Non-pigmented ciliary epithelial cell (primary cell): ENCODE measurements around the gene EPS8.
A peak's percentile ranks its signal among the peaks of the same experiment; 100 is the strongest.

Experiments
- DNase-seq: peaks from one replicate; pipeline ENCODE4 v3.0.0-alpha.2; 2010; ENCODE audit warnings: low read depth

EPS8 gene

GRCh38 chr12:15717940-15718567, 71.1 kb downstream of the EPS8 start:
- no peak for DNase-seq

DNA sequence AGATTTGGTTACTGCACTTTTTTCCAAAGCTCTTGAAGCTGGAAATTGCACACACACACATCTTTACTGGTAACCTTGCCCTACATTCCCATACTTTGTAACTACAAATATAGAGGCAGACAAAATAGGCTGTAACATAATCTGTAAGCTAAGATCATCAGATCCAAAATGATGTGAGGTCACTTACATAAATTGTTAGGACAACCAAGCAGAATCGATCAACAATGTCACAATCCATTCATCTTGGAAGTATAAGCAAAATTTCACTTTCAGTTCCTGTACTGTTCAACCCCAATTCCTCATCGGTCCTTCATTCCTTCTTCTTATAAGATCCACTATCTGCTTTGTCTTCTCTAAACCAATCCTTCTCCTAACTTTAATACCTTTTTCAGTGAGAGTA, 72.6 kb downstream of the EPS8 start:
- DNase-seq = no peak

- no peak for DNase-seq
Measured at GRCh38 chr12:15714256-15714655, 74.9 kb downstream of the EPS8 start.

DNA sequence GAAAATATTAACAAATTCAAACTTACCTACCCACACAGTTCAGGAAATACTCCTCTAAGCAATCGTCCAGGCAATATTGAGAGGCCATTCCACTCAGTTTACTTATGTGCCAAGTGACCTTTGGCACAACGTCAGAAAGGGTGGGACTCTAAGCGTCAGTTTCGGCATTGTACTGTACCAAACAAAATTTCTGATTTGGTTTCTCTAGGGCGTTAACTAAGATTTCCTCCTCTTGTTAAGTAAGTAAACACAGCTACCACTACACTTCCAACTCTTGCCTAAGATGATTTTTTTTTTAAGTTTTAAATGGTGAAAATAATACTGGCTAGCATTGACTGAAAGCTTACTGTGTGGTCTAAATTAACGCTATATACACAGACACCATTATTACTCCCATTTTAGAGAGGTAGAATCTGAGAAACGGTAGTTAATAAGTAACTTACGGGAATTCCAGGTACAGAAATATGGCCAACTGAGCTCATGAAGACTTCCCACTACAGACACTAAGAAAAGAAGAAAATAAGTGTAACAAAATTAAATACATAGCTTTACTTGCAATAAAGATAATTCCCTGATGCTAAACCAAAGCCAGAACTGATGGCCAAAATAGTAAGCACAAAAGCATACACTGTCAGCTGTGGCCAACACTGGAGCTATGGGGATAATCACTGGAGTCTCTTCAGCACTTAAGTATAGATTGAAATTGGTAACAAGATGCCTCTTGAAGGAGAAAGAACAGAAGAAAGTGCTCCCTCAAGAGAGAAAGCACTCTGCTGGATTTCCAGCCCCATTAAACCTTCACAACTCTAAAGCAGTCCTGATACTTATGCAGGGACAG, 76.1 kb downstream of the EPS8 start:
- no peak for DNase-seq

DNA sequence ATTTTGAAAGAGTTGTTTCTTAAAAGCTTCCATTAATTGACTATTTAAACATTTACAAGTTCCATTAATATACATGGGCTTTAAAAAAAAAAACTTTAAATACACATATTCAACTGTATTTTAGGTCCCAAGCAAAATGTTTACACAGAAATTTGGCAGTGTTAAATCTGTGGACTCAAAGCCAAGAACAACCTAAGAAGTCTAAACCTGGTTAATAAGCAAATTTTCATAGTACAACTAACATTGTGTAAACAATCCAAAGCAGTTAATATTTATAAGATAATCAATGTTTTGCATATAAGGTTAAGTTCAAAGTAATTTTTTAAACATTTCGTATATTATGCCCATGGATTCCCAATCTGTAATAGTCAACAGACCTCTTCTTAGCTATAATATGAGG, 77.0 kb downstream of the EPS8 start:
- no peak for DNase-seq

- DNase-seq = no peak
Measured at GRCh38 chr12:15710860-15711510, 78.2 kb downstream of the EPS8 start.

DNA sequence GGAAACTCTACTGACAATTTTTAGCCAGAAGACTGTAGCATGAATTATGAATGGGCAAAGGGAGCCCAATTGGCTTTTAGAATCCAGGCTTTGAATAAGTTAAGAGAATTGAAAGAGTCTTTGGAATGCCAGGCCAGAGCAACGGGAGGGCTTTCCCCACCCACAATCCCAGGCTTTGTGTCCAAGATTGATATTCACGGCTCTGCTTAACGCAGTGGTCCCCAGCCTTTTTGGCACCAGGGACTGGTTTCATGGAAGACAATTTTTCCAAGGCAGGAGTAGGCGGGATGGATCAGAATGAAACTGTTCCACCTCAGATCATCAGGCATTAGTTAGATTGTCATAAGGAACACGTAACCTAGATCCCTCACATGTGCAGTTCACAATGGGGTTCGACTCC, 79.6 kb downstream of the EPS8 start:
- no peak for DNase-seq

- DNase-seq = no peak
Measured at GRCh38 chr12:15708396-15709076, 80.7 kb downstream of the EPS8 start.

GRCh38 chr12:15707516-15708199, 81.5 kb downstream of the EPS8 start:
- DNase-seq = no peak

DNA sequence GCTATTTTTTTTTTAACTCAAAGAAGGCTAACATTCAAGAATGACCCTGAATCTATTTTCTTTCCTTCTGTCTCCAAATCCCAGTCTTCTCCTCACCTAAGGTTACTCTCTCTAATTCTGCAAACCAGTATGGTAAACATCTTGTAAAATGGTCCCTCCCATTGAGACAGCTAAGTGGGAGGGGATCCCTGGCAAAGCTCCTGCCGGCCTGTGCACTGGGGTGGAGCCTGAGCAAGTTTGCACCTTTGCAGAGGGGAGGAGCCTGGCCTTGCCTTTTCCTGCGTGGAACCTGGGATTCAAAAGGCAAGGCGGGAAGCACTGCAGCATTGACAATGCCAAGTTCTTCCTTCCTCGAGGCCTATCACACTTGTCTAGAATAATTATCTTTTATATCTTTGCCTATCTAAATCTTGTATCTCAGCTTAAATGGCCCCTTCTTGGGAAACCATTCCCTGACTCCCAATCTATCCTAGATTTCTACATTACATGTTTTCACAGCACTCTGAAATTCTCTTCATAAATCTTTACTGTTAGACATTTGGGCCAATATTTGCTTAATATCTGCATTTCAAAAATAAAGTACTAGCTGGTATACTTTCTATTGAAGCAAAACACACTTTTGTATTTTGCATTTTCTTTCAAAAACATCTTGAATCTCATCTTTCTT, 83.0 kb downstream of the EPS8 start:
- DNase-seq = no peak

- DNase-seq = no peak
Measured at GRCh38 chr12:15705606-15706005, 83.6 kb downstream of the EPS8 start.

GRCh38 chr12:15702276-15702675, 86.9 kb downstream of the EPS8 start:
- no peak for DNase-seq

- DNase-seq = peak; percentile 31
Measured at GRCh38 chr12:15701631-15702156, 87.5 kb downstream of the EPS8 start.

- DNase-seq = no peak
Measured at GRCh38 chr12:15701206-15701605, 88.0 kb downstream of the EPS8 start.

DNA sequence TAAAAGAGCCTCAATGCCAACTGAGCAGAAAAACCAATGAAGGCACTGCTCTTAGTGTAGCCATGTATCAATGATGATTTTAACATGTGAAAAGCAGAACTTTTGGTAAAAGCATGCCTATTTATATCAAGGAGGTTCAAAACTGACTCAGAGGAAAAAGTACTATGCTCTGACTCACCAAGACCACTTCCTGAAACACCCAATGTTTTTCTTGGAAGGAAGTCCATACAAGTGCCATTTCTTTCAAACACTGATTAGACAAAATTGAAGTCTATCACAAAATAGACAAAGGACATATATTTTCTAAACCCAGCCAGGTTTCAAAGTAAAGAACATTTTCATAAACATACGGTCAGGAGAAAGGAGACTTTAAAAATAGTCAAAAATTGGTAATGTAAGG, 88.6 kb downstream of the EPS8 start:
- peak; percentile 92 for DNase-seq

DNA sequence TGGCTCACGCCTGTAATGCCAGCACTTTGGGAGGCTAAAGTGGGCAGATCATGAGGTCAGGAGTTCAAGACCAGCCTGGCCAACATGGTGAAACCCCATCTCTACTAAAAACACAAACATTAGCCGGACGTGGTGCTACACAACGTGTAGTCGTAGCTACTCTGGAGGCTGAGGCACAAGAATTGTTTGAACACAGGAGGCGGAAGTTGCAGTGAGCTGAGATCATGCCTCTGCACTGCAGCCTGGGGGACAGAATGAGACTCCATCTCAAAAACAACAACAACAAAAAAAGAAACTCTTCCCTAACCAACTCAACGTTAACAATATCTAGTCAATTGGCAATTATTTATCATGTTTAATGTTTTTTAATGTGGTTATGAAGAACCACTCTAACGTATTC, 89.3 kb downstream of the EPS8 start:
- DNase-seq = no peak

- no peak for DNase-seq
Measured at GRCh38 chr12:15698377-15698871, 90.8 kb downstream of the EPS8 start.

DNA sequence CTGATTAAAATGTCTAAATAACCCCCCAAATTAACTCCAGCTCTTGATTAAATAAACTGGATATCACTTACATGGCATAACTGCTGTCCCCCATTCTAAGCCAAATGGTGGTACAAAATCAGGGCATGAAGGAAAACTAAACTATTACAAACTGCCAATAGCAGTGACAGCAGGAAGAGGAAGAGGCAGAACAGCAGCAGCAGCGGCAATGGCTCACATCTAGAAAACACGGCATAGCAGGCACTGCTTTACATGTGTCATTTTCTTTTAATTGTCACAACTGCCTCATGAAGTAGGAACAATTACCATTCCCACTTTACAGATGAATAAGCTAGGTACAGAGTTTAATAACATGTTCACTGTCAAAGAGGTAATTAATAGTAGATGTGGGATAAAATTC, 92.0 kb downstream of the EPS8 start:
- DNase-seq = no peak

DNA sequence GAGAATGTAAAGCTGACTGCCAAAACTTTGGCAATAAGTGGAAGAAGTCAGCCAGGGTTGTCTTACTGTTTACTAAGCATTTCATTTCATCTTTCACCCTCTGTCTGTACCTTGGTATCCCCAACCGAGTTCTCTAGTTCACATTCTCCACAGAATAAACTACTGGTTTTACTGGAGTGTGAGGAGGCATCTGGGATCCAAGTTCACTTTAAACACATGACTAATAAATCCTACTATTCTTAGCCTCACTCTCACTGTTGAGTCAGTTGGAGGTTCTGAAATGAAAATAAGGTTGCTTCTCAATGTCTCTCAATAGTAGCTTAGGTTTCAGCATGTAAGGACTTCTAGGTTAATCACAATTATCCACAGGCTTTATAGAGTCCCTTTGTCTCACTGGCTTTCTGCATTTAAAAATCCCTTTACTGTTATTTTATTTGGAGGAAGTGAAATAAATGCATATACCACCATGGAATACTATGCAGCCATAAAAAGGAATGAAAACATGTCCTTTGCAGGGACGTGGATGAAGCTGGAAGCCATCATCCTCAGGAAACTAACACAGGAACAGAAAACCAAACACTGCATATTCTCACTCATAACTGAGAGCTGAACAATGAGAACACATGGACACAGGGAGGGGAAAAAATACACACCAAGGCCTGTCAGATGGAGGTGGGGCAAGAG, 95.8 kb downstream of the EPS8 start:
- DNase-seq = no peak

DNA sequence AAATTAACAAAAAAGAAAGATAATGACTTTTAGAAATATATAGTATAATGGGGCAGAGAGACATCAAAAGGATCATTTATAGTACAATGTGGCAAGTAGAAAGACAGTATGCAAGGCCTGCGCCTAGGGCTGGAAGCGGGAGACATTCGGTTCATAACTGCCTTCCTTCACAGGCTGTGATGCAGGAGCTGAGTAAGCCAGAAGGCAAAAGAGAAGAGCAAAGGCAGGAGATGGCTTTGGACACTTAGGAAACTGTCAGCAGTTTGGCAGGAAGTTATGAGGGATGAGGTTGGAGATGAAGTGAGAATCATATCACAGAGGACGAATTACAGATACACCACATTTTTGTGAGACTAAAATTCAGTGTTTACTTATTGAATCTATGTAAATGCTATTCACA, 97.8 kb downstream of the EPS8 start:
- DNase-seq = no peak
